HG02884 (cell line): ENCODE results near the gene PCIF1.
A peak's percentile ranks its signal among the peaks of the same experiment; 100 is the strongest.

Source experiments
- ATAC-seq: cut with Tn5 transposase; IDR thresholded peaks from one replicate; pipeline ENCODE4 v1.9.1; 2021; ENCODE audit warnings: mild to moderate bottlenecking, moderate library complexity; ENCODE audit not compliant: unreplicated experiment

The PCIF1 gene

DNA sequence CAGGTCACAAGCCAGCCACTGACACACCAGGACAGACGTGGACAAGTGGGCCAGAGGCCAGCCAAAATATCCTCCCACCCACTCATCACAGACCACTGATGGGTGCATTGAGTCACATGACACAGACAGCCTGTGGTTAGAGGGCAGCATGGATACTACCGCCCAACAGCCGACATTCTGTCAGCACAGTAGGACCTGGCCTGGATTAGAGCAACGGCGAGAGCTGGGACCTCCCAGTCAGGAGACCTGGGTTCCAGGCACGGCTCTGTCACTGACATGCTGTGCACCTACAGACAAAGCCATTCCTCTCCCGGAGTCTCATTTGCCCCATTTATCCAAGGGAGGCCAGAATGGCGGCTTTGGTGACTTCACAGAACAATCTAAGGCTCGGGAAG is 29.5 kb downstream of the PCIF1 start:
- no peak for ATAC-seq

DNA sequence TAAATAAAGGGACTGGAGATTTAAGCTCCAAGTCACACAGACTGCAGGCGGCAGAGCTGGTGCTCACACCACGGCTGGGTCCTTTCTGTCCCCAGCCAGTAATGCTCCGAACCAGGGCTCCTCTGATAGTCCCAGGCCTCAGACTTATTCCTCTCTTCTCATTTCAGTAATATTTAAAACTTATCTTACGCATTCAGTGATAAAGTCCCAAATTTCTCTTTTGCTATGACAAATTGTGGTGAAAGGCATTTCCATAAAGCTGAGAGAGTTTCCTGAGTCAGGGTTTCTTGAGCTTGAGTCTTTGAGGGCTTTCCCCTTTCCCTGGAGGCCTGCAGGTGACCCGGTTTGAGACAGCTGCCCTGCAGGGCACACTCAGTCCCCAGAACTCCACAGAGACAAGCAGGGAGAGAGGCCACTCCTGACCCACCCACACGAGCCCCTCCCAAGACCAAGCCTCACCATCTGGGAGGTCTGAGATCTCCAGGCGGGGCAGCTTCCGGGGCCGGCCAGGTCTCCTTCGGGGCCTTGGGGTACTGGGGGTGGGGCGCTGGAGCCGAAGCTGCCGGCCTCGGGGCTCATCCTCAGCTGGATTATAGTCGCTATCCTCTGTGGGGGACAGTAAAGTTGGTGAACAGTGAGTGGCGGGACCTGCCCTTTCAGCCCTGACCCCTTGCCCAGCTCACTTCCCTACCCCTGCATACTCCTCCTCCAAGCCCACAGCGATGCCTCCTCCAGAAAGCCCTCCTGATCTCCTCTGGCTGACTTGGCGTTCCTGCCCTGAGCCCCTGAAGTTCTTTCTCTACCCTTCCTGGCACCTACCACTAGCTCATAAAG is 30.9 kb downstream of the PCIF1 start:
- ATAC-seq = no peak

DNA sequence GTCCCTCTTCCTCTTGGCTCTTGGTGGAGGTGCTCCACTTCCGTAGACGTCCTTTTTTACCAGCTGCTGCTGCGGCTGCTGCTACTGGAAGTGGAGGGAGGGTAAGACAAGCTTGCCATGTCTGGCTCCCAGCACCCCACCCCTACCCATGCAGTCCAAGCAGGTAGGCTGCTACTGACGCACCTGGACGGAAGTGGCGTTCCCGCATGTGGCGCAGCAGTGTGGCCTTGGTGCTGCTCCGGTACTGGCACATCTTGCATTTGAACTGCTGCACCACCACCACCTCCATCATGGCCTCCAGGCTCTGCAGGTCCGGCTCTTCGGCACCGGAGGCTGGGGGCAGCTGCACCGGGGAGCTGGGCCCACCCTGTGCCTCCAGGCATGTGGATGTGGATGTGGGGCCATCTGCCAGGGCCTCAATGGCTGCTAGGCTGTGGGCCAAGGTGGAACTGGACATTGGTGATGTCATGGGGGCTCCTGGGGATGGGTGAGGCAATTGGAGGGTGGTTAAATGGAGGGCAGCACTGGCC is 33.1 kb downstream of the PCIF1 start:
- no peak for ATAC-seq

DNA sequence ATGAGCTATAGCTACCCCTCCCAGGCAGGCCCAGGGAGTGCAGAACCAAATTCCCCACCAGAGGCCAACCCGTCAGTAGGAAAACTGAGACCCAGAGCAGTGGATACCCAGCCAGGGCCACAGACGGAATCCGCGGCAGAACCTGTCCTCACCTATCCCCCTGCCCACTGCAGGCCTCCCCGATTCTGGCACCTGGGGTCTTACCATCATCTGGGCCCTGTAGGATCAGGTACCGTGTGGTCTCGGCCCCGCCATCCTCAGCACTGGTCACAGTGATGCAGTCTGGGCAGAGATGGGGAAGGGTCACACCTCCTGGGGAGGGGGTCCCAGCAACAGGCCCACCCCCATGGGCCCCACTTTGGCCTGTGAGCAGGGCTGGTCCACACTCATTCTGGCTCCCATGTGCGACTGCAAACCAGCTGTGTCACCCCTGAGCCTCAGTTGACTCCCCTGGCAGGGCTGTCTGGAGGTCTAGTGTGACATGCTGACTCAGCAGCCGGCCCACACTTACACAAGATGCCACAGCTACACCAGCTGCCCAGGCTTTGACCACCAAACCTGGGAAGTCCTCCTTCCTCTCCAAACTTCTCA is 33.7 kb downstream of the PCIF1 start:
- ATAC-seq = no peak

DNA sequence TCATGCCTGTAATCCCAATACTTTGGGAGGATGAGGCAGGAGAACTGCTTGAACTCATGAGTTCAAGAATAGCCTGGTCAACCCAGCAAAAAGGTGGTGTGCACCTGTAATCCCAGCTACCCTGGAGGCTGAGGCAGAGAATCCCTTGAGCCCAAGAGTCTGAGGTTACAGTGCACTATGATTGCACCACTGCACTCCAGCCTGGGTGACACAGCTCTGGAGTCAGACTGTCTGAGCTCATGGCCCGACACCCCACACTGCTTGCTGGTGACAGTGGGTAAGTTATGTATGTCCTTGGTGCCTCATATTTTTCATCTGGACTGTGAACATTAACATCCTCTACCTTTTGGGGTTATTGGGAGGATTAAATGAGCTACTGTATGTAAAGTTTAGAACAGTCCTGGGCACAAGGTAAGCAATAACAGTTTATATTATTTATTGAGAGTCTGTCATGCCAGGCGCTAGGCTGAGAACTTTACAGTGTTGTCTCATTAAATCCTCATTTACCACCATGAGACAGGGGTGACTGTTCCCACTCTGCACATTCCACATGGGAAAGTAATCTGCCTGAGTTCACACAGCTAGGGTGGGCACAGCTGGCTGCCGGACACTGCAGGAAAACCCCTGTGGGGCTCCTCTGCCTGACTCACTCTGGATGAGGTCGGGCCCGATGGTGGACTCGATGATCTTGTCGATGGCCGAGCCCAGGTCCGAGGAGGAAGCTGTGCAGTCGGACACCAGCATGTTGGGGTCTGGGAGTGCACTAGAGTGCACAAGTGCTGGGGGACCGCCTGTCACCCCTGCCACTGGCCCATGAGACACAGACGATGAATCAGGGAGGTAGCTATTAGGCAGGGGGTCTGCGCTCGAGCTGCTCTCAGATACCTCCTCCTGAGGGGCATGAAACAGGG is 34.6 kb downstream of the PCIF1 start:
- no peak for ATAC-seq

DNA sequence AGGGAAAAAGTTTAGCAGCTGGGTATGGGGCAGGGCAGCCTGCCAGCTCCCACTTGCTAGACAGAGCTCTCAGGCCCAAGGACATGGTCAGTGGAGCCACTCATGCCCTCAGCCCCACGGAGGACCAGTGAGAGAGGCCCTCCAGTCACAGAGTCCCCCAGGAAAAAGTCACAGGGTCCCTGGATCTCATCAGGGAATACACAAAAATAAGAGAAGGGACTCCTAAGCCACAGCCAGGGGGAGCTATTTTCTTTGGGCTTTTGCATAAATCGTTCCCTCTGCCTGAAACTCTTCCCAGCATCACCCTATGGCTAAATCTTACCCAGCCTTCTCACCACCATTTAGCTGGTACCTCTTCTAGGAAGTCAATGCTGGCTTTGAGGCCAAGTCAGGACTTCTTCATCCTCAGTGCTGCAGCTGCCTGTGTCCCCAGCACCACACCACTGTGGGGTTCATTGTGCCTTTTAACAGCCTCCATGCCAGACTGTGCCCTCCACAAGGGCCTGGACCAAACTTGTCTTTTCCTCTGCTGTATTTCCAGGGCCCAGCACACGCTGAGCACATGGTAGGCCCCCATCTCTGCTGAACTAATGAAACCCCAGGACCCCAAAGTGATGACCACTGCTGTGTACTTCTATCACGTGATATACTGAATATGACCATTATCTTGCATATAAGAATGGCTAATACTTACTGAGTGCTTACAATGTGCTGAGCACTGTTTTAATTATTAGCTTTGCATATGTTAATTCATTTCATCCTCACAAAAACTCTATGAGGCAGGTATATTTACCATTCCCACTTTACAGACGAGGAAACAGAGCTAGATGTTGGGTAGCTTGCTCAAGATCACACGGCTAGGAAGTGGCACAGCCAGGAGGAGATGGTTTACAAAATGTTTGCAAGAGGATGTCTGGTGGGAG is 35.5 kb downstream of the PCIF1 start:
- ATAC-seq = no peak

DNA sequence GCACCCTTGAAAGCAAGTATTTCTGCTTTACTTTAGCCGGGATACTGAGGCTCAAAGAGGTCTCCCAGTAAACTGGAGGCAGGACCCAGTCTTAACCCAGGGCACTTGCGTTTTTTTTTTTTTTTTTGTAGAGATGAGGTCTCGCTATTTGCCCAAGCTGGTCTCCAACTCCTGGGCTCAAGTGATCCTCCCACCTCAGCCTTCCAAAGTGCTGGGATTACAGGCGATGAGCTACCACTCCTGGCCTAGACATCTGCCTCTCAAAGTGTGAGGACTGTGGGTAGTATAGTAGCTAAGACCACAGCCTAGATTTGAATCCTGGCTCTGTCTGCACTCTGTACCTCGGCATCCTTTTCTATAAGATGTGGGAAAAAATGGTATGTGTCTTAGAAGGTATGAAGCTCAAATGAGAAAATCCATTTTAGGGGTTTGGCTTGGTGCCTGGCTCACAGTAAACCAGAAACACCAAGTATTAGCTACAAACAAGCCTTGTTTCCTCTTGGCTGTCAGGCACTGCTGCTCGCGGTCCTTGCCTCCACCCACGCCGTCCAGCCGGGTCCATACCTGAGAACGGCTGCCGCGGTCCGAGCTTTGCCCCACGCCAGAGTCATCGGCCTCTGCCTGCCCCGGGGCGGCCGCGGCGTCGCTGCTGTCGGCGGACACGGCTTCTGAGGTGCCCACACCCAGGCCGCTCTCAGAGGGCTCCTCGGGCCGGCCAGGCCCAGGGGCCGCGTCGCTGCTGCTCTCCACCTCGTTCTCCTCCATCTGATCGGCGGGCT is 36.4 kb downstream of the PCIF1 start:
- no peak for ATAC-seq

DNA sequence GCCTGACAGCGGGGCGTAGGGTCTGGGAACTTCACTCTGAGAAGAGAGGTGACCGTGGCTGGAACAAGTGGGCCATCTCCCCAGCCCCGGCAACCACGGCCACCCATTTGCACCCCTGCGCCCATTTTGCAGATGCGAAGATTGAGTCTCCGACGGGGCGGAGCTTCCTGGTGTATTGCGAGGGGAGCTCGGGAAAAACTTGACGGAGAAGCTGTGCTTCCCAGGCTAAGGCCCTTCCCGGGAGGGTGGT is 36.9 kb downstream of the PCIF1 start:
- ATAC-seq = peak; percentile 22

DNA sequence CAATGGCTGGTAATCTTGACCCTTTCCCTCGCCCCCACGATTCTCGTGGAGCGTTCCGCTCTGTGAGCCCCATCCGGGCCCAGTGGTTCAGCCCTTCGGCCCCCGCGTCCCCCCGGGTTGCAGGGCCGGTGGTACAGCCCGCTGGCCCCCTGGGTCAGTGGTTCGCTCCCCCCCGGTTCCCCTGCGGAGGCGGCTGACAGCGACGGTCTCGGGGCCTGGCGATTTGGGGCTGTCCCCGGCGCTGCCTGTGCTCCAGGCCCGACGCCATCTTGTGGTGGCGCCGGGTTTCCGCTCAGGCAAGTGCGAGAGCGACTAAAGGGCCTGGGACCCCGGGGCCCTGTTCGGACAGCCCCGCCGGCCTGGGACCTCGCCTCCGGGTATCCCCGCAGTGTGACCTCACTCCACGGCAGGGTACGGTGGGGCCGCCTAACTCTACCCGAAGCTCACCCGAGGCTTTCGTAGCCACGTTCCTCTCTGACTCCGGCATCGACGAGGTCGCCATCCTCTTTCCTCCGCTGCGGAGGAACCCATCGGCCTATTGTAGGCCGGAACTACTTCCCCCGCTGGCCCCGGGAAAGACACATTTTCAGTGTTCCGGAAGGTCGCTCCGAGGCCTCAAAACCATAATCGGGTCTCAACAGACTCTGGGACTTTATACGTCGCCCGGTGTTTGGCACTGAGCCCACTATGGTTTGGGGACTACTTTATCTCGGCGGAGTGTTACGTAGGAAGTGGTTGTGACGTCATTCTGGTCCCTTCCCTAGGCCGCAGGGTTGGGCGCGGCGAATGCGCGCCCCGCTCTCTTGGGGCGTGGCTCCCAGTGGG is 37.4 kb downstream of the PCIF1 start, which contains the start of gene ZNF335:
Gene ZNF335, minus strand, starts transcription at position 529 of the 825 bp plus-strand sequence. CDS start 793 bp downstream, outside the sequence.
- peak; percentile 66 for ATAC-seq

DNA sequence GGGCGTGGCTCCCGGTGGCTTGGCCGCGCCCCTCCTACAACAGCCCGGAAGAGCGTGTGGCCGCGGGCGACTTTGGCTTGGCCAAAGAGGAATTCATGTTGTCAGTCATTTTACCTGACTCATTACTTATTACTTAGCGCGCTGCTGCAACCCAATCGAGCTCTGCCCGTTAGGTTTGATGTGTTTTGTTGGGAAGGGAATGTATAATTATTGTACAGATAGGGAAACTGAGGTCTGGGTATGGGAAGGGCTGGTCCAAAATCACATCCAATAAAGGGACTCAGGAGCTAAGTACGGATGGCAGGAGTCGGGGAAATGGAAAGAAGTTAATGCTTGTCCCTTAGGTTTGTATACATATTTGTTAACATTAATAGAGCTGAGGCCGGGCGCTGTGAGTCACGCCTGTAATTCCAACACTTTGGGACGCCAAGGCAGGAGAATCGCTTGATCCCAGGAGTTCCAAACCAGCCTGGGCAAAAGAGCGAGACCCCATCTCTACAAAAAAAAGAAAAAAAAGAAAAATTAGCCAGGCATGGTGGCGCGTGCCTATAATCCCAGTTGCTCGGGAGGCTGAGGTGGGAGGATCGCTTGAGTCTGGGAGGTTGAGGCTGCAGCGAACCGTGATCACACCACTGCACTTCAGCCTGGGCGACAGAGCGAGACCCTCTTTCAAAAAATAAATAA is 38.2 kb downstream of the PCIF1 start:
- ATAC-seq = no peak

DNA sequence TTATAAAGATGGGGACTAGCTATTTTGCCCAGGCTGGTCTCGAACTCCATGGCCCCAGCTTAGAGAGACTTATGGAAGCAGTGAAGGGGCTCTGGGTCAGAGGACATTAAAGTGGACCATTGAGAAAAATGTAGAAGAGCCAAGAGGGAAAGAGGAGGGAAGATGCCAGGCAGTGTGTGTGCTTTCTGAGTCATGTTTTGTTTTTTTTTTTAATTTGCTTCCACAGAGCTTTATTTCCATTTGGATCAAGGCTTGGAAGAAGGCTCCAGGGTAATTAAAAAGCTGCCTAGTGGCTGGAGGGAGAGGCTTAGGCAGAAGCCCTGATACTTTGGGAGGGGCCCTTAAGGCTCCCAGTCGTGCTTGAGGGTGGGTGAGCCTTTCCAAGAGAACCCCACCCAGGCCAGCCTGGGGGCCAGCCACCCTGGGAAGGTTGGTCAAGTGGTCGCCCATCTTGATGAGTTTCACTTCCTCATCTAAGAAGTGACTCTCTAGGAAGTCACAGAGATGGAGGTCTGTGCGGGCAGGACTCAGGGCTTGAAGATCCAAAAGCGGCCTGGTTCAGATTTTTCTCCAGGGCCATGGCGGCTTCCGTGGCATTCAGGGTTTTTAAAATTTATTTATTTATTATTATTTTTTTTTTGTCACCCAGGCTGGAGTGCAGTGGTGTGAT is 40.5 kb downstream of the PCIF1 start:
- no peak for ATAC-seq

DNA sequence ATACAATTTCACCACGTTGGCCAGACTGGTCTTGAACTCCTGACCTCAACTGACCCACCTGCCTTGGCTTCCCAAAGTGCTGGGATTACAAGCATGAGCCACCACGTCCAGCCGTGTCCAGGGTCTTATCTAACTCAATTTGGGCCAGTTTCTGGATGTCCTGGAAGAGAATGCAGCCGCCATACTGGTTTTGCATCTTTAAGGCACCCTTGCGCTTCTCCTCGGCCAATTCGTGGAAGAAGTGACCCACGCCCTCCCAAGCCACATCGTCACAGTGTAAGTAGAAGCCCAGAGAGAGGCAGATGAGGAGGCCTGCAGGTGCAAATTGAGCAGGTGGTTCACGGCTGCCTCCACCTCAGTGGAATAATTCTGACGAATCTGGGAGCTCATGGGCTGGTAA is 41.2 kb downstream of the PCIF1 start:
- ATAC-seq = no peak

DNA sequence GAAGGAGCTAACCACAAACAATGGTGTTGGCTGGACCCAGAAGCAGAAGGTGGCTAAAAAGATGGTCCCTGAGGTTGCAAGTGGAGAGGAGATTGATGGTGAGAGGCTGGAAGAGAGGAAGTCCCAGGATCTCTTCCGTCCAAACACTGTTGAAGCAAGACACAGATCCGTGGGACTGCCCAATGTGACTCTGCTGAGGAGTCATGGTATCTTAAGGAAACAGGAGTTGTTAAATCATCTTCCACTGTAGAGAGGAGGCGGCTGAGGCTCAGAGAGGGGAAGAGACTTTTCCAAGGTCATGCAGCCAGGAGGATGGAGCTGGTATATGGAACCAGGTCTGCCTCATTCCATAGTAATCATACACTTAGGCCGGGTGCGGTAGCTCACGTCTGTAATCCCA is 41.6 kb downstream of the PCIF1 start:
- no peak for ATAC-seq

DNA sequence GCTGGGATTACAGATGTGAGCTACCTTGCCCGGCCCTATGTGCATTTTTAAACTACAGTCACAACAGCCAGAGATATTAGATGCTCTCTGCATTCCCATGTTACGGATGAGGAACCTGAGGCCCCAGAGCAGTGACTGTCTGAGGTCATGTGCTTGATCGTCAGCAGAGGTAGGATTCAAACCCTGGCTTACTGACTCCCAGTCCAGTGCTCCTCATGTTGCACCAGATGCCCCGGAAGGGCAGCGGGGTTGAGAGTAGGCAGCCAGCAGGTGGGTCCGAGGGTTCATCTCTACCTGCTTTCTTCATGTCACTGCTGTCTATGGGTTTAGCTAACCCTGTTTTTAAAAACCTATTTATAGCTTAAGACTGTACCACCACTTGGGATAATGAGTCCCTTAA is 46.8 kb downstream of the PCIF1 start:
- no peak for ATAC-seq

DNA sequence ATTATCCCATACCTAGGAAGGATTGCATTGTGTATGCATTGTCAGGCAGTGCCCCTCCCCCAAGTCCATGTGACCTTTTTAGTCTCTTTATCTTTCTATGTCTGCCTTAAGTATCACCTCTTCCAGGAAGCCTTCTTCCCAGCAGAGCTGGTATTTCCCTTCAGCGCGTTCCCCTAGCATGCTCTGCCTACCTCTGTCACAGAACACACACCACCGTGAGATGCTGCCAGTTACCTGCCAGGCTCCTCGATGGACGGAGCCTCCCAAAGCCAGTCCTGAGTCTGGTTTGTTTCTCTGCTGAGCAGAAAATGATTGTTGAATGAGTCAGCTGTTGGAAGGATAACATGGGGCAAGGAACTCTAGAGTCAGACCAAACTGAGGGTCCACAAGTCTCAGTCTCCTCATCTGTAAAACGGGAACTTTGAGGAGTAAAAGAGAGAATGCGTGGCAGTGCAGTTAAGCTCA is 48.8 kb downstream of the PCIF1 start:
- ATAC-seq = no peak

DNA sequence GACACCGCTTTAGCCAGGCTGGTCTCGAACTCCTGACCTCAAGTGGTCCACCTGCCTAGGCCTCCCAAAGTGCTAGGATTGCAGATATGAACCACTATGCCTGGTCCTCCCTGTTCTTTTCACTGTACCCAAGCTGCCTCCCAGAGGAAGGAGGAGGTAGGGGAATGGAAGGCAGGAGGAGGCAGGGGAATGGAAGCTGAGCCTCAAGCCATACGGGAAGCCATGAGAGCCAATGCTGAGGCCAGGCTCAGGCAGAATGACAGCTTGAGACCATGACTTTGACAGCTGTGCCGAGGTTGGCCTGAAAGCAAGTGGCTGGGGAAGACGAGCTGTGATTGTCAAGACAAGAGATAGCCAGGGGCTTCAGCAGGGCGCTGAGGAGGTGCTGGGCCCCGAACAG is 51.1 kb downstream of the PCIF1 start:
- no peak for ATAC-seq

DNA sequence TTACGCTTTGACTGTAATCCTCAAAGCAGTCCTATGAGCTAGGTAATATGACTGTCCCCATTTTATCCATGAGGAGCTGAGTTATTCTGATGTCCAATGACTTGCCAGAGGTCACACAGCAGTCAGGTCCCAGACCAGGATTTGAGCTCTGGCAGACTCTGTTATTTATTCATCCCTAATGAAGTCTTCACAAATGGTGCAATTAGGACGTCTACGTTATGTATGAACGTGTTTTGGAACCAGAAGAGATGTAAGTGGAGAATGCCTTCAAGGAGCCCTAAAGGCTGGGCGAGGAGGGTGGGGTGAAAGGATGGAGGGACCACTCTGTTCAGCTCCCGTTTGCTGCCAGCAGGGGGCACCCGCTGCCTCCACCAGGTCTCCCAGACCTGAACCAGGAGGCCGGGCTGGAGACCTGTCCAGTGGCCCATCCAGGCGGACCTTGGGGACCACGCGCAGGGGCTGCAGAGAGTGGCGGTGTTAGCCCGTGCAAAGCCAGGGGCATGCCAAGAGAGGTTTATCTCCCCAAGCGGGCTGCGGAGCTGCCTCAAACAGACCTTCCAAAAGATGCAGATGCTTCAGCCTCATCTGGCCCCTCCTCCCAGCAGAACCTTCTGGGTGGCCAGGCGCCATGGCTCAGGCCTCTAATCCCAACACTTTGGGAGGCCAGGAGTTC is 52.8 kb downstream of the PCIF1 start:
- no peak for ATAC-seq
